HG03280 (cell line): ENCODE measurements around the gene TRIM9.

Experiments
- ATAC-seq: cut with Tn5 transposase; IDR thresholded peaks from one replicate; pipeline ENCODE4 v1.9.1; 2021; ENCODE audit warnings: mild to moderate bottlenecking, moderate library complexity; ENCODE audit not compliant: unreplicated experiment

TRIM9 gene

GRCh38 chr14:51093371-51094281 is 1.3 kb downstream of the TRIM9 start:
- no peak for ATAC-seq

GRCh38 chr14:51092965-51093364 is 1.9 kb downstream of the TRIM9 start:
- no peak for ATAC-seq

GRCh38 chr14:51089278-51089677 is 5.6 kb downstream of the TRIM9 start:
- ATAC-seq: no peak

GRCh38 chr14:51087031-51087441 is 7.9 kb downstream of the TRIM9 start:
- ATAC-seq: no peak

GRCh38 chr14:51086044-51086443 is 8.9 kb downstream of the TRIM9 start:
- ATAC-seq: no peak

GRCh38 chr14:51084962-51085361 is 9.9 kb downstream of the TRIM9 start:
- no peak for ATAC-seq

- ATAC-seq: no peak
These were observed 10.4 kb downstream of the TRIM9 start for GRCh38 chr14:51084507-51084906.

GRCh38 chr14:51082349-51082748 is 12.6 kb downstream of the TRIM9 start:
- no peak for ATAC-seq

GRCh38 chr14:51081712-51082111 is 13.2 kb downstream of the TRIM9 start:
- no peak for ATAC-seq

GRCh38 chr14:51081209-51081608 is 13.7 kb downstream of the TRIM9 start:
- ATAC-seq: no peak

- no peak for ATAC-seq
These were observed 14.3 kb downstream of the TRIM9 start for GRCh38 chr14:51080645-51081044.

GRCh38 chr14:51079489-51079888 is 15.4 kb downstream of the TRIM9 start:
- ATAC-seq: no peak

- no peak for ATAC-seq
These were observed 15.8 kb downstream of the TRIM9 start for GRCh38 chr14:51079085-51079484.

GRCh38 chr14:51074701-51075385 is 20.1 kb downstream of the TRIM9 start:
- no peak for ATAC-seq

- no peak for ATAC-seq
These were observed 21.2 kb downstream of the TRIM9 start for GRCh38 chr14:51073731-51074130.

GRCh38 chr14:51072976-51073375 is 21.9 kb downstream of the TRIM9 start:
- no peak for ATAC-seq

GRCh38 chr14:51071857-51072256 is 23.0 kb downstream of the TRIM9 start:
- ATAC-seq: no peak

- ATAC-seq: no peak
These were observed 24.2 kb downstream of the TRIM9 start for GRCh38 chr14:51070726-51071125.

- ATAC-seq: no peak
These were observed 25.9 kb downstream of the TRIM9 start for GRCh38 chr14:51069055-51069454.

GRCh38 chr14:51068268-51068667 is 26.6 kb downstream of the TRIM9 start:
- no peak for ATAC-seq

GRCh38 chr14:51067295-51067694 is 27.6 kb downstream of the TRIM9 start:
- ATAC-seq: no peak

GRCh38 chr14:51066576-51066975 is 28.3 kb downstream of the TRIM9 start:
- no peak for ATAC-seq
